Measurements from ENCODE around the gene ZNF485.

DNA sequence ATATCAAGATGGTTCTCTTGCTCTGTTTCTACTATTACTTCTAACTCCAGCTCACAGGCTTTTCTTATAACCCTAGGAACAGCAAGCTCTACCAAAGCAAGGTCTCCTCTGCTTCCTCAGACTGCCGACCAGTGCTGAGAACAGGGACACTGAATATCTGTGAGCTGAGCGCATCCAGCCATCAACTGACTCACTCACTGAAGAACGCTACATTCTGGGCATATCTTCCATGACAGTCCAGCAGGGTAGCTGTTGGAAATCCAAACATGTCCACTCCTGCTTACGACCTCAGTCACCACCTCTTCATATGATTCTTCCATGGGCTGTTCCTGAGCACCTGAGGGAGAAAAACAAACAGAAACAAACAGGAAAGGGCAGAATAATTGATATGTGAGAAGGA is 39.6 kb downstream of the ZNF485 start:
- TF ChIP-seq EP300 (conservative IDR thresholded peaks at IDR 0.05; ENCODE audit: poor library complexity, severe bottlenecking): no peak
- TF ChIP-seq, protein P1, sequence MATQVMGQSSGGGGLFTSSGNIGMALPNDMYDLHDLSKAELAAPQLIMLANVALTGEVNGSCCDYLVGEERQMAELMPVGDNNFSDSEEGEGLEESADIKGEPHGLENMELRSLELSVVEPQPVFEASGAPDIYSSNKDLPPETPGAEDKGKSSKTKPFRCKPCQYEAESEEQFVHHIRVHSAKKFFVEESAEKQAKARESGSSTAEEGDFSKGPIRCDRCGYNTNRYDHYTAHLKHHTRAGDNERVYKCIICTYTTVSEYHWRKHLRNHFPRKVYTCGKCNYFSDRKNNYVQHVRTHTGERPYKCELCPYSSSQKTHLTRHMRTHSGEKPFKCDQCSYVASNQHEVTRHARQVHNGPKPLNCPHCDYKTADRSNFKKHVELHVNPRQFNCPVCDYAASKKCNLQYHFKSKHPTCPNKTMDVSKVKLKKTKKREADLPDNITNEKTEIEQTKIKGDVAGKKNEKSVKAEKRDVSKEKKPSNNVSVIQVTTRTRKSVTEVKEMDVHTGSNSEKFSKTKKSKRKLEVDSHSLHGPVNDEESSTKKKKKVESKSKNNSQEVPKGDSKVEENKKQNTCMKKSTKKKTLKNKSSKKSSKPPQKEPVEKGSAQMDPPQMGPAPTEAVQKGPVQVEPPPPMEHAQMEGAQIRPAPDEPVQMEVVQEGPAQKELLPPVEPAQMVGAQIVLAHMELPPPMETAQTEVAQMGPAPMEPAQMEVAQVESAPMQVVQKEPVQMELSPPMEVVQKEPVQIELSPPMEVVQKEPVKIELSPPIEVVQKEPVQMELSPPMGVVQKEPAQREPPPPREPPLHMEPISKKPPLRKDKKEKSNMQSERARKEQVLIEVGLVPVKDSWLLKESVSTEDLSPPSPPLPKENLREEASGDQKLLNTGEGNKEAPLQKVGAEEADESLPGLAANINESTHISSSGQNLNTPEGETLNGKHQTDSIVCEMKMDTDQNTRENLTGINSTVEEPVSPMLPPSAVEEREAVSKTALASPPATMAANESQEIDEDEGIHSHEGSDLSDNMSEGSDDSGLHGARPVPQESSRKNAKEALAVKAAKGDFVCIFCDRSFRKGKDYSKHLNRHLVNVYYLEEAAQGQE (IDR thresholded peaks at IDR 0.05; ENCODE audit: borderline replicate concordance): no peak
- TF ChIP-seq, protein P2, sequence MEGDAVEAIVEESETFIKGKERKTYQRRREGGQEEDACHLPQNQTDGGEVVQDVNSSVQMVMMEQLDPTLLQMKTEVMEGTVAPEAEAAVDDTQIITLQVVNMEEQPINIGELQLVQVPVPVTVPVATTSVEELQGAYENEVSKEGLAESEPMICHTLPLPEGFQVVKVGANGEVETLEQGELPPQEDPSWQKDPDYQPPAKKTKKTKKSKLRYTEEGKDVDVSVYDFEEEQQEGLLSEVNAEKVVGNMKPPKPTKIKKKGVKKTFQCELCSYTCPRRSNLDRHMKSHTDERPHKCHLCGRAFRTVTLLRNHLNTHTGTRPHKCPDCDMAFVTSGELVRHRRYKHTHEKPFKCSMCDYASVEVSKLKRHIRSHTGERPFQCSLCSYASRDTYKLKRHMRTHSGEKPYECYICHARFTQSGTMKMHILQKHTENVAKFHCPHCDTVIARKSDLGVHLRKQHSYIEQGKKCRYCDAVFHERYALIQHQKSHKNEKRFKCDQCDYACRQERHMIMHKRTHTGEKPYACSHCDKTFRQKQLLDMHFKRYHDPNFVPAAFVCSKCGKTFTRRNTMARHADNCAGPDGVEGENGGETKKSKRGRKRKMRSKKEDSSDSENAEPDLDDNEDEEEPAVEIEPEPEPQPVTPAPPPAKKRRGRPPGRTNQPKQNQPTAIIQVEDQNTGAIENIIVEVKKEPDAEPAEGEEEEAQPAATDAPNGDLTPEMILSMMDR (IDR thresholded peaks at IDR 0.05; ENCODE audit: poor library complexity, severe bottlenecking): no peak
- TF ChIP-seq EZH2 (IDR thresholded peaks at IDR 0.05; ENCODE audit: borderline replicate concordance, insufficient read depth, low read length, poor library complexity, severe bottlenecking): no peak
- no peak for TF ChIP-seq MXI1 (conservative IDR thresholded peaks at IDR 0.05; ENCODE audit: poor library complexity, severe bottlenecking)
- TF ChIP-seq POLR2AphosphoS5 (IDR thresholded peaks at IDR 0.05): no peak
- TF ChIP-seq RAD21 (conservative IDR thresholded peaks at IDR 0.05): no peak
- no peak for TF ChIP-seq SMC3 (conservative IDR thresholded peaks at IDR 0.05; ENCODE audit: poor library complexity)
- no peak for TF ChIP-seq TAF1 (IDR thresholded peaks at IDR 0.05; ENCODE audit: low read depth)
